GM19455 (cell line): ENCODE data around the gene ARR3.
"Not testable (repeated sequence)": the region's sequence is repeated elsewhere in the genome, so short reads cannot be mapped to it uniquely, and the experiment has no call there.

Experiments
- ATAC-seq: cut with Tn5 transposase; IDR thresholded peaks from one replicate; pipeline ENCODE4 v1.9.1; 2021; ENCODE audit not compliant: unreplicated experiment

ARR3 gene

DNA sequence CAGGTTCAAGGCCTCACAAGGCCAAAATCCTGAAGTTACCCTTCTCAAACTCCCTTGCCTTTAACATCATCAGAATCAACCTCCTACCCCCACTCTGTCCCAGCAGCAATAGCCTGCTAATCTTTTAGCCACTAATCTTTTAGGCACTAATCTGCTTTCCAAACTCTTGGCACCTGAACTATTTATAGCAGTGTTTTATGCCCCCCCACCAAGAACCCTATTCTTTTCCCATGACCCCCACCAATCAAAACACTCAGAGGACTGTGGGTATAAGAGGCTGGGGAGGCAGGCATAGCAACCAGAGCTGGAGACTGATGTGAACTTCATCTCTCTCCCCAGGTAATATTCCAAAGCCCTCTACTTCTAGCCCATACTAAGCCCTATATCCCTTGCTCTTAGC, at the start of gene ARR3:
TSS of gene ARR3 (plus strand) at position 301 of the 400 bp plus-strand sequence. CDS start 1,052 bp downstream, outside the sequence.
- no peak for ATAC-seq

DNA sequence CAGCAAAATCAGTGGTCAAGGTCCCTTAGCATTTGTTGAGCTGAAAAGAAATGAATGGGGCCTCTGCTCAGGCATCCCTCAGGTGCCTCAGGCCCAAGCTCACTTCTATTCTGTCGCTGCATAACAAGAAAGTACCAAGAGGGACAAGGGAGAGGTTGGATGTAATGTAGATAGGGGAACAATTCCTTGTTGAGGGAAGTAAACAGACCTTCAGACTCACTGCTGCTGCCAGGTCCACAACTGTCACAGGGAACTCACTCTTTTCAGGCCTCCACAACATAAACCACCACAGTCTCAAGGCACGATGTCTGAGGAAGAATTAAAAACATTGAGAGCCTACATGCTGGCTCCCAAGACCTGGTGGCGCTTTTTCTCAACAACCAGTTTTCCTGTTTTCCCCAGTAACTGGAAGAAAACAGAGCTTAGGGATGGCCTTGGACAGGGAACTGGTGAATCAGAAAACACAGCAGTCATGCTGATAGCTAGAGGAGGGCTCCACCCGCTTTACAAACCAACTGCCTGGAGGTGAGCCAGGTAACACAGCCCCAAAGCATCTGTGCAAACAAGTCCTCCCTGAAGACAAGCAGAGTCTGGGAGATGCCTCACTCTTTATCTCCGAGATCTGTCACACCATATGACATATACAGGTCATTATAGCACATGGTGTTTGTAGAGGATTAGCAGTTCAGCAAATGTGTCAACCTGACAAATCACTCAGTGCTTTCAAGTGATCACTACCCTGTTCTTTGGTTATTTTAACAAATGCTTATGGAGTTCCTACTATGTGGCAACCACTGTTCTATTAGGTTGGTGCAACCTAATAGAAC, 48.0 kb upstream of the ARR3 start:
- no peak for ATAC-seq

DNA sequence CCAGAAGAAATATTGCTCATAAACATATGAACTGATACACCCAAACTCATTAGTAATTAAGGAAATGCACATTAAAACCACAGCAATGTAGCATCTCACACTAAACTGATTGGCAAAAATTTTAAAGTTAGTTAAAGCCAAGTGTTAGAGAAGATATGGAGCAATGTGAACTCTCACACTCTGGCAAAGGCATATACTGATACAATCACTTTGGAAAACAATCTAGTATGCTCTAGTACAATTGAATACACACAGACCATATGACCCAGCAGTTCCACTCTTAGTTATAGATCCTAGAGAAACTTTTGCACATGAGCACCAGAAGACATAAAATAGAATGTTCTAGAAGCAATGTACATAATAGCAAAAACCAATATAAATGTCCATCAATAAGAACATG, 42.1 kb upstream of the ARR3 start:
- ATAC-seq: no peak

DNA sequence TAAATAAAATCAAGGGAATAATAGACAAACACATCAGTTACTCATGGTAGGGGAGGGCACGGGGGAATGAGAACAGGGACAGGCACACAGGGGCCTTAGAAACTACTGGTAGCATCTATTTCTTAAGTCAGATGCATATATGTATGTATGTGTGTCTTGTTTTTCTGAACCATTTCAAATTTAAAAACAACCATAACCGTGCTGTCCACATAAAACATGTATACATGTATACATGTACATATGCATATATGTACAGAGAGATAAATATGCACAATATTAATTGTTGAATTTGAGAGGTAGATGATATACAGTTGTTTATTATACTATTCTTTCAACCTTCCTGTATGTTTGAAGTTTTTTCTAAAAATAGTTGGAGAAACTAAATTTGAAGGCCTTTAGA, 41.4 kb upstream of the ARR3 start:
- no peak for ATAC-seq

DNA sequence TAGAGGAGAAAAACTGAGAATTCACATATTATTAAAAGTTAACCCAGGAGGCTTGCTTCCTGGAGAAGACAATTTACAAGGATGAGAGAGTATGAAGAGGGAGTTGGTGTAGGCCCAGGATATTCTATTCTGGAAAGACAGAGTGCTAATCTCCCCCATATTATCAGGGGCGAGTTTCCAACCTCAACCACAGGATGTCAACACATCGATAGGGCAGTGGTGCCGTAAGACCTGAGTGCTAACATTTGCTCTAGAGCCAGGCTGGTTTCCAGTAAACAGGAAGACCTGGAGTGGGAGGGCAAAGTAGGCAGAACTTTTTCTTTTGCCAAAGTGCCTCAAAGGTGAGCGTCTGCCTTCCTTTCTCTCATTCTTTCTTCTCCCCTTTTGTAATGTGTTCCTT, 36.5 kb upstream of the ARR3 start:
- ATAC-seq: no peak

DNA sequence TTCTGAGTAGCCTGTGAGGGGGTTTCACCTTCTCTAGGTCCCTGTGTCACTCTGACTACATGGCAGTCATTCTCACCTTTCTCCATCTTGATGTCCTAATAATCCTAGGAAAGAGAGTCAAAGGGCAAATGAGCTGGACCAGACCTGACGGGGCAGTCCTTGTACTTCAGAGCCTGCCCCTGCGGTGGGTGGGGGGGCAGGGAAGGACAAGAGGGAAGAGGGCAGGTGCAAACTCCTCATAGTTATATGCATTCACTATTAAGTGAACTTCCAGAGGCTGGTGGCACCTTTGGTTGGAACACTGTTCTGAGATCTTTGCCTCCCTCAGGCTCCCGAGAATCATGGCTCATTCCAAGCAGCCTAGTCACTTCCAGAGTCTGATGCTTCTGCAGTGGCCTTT, 33.8 kb upstream of the ARR3 start, which contains the start of gene AWAT1:
TSS of gene AWAT1 (plus strand) at position 301 of the 400 bp plus-strand sequence. CDS start at position 342, 41 bp downstream.
- ATAC-seq: no peak

DNA sequence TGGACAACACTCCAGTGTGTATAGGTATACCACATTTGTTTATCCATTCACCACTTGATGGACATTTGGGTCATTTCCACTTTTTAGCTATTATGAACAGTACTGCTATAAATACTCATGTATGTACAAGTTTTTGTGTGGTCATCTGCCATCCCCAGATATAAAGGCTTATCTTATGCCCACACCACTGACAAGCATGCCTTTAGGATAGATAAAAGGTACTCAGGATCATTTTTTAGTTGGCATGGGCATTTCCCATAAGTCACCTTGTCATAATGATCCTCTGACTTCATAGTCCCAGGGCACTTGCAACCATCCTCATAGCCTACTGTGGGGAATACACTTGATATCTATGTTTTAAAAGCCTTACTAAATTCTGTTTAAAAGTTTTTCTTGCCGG, 27.4 kb upstream of the ARR3 start:
- ATAC-seq: no peak

DNA sequence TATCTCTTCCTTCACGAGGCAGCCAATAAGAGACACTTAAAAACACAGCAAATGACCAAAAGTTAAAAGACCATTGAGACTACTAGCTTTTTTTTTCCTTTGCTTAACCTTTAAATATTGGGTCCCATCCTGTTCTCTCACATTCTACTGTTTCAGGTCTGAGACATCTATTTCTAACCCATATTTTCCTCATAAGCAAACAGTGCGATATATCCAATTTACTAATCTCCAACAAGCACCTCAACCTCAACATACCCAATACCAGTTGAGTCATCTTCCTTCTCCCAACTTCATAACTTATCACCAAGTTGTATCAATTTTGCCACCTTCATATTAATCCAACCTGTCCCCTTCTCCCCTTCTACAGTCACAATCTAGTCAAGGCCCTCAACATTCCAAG, 26.6 kb upstream of the ARR3 start:
- ATAC-seq: no peak

DNA sequence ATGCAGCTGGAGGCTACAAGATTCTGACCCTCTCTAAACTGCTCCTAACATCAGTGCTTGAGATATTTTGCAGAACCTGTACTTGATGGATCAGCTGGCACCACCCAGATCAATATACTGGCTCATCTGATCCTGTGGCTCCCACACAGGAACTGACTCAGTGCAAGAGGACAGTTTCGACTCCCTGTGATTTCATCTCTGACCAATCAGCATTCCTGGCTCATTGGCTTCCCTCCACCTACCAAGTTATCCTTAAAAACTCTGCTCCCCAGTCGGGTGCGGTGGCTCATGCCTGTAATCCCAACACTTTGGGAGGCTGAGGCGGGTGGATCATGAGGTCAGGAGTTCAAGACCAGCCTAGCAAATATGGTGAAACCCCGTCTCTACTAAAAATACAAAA, 24.5 kb upstream of the ARR3 start:
- not testable (repeated sequence) for ATAC-seq

DNA sequence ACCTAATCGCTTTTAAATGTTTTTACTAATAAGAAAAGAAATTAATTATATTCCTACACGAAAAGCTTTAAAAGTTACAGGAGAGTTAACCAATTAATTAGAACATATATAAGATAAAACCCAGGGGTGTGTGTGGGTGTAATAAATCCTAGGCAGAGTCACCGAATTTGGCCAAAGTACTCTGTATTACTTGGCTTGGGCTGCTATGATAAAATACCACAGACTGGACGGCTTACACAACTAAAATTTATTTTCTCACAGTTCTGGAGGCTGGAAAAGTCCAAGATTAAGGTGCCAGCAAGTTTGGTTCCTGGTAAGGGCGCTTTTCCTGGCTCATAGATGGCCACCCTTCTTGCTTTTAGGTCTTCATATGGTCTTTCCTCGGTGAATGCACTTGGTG, 23.3 kb upstream of the ARR3 start:
- ATAC-seq: no peak

DNA sequence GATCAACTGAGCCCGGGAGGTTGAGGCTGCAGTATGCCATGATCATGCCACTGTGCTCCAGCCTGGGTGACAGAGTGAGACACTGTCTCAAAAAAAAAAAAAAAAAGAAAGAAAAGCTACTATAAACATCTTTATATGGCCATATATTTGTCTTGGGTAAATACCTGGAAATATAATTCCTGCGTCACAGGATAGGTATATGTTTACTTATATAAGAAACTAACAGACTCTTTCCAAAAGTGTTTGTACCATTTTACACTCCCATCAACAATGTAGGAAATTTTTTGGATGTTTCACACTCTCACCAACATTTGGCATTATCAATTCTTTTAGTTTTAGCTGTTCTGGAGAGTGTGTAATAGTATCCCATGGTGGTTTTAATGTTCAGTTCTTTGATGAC, 20.9 kb upstream of the ARR3 start:
- no peak for ATAC-seq

DNA sequence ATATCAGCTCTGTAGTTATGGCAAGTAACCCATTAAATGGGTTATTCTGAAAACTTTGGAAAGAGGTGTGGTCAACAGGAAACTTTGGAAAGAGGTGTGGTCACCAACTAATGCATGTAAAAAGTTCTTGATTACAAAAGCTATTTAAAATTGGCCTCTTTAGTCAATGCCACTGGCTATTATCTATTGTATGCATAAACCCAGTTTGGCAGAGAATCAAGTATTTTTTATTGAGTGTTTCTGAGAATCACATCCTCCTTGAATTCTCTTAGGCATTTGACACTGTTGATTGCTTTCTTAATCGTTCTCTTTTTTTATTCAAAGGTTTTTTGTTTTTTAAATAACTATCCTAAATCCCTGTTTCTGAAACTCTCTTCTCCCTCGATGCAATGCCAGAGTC, 15.6 kb upstream of the ARR3 start:
- no peak for ATAC-seq

DNA sequence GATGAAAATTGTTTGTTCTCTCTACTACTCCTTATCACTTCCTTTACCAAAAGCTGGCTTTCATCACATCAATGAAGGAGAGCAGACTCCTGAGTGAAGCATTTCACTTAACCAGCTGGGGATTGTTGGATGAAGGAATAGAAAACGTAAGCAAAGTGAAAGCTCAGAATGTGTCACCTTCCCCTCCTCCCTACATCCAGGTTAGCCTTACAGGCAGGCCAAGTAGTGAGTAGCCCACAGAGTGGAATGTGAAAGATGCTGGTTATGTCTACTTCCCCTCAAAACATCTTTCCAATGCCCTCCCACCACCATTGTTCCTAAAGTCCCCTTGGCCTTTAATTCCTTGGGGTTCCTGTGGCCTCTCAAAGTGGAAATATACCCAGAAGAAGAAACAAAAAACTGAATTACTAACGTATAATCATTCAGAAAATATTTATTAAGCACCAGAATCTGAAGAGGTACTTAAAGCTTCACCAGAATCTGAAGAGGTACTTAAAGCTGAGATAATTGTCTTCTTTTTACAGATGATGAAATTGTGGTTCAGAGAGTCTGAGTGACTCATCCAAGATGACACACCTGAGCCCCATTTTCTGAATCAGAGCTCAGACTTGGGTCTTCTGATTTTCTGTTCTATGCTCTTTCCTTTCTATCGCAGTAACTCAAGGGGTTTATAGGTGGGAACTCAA, 14.6 kb upstream of the ARR3 start:
- no peak for ATAC-seq

DNA sequence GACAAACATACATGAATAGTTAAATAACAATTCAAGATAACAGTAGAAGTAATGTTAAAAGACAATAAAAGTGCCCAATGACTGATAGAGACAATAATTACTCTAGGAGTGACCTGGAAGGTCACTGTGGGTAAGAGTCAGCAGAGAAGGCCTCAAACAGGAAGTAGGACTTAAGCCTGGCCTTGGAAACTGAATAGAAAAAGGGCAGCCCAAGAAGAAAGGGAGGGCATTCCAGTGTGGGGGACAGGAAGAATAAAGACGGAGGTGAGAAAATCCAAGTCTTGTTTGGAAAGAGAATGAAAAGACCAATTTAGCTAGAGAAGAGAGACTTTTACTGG, 14.1 kb upstream of the ARR3 start:
- no peak for ATAC-seq

DNA sequence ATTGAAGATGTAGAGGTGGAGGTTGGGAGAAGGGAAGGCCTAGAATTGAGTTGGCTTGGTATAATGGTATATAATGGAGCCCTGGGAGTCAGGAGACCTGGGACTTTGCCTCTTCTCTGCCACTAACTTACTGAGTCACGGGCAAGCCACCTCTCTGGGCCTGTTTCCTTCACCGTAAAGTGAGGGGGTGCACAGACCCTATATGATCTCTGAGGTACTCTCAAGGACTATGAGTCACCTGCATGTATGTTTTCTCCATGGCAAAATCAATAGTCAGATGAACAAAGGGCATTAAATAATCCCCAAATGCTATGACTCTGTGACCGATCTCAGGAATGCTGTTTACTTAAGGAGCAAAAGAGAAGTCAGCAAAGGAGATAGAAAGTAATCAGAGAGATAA, 13.2 kb upstream of the ARR3 start:
- ATAC-seq: no peak

DNA sequence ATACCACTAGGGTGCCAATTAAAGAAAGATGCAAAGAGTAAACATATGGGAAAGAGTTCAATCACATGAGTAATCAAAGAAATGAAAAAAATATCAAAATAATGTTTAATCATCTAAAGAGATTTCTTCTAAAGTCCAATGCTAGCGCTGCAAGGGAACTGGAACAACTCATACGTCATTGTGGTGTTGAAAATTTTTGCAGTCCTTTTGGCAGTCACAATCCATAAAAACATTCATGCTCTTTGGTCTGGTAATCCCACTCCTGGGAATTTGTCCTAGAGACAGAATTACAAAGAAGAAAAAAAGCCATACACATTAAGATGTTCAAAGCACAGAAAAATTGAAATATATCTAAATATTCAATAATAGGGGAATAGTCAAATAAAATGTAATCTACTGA, 12.7 kb upstream of the ARR3 start:
- no peak for ATAC-seq

DNA sequence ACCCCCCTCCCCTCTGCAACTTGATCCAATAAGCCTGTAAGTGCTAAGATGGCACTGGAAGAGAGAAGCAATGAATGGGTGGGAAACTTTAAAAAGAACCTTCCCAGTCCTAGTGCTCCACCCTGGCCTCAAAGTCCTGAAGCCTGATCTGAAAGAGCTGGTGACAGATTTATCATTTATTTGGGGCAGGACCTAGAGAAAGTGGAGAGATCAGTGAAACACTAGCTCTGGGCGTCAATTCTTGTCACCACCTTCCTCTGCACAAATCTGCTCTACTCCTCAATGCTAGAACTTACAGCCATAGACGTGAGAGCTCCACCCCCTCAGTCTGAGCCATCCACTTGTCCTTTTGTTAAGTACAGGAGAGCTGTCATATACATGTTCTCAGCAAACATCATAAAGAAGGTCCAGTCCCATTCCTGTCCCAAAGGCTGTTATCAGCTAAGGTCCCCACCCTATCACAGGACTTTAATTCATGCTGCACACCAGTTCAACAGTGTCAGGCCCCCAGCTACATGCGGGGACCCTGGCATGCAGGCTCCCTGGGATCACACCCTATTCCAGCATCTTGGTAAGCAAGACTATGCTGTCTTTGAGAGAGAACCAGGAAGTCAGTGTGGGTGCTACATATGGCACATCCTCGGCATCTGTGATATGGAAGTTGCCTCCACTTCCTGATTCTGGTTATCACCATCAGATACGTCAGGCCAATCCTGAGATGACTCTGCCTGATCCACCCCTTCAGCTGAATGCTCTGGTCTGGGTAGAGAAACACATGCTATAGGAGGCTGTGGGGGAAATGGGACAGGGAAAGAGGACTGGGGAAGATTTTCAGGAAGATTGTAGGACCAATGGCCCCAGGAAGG, 10.5 kb upstream of the ARR3 start:
- no peak for ATAC-seq

DNA sequence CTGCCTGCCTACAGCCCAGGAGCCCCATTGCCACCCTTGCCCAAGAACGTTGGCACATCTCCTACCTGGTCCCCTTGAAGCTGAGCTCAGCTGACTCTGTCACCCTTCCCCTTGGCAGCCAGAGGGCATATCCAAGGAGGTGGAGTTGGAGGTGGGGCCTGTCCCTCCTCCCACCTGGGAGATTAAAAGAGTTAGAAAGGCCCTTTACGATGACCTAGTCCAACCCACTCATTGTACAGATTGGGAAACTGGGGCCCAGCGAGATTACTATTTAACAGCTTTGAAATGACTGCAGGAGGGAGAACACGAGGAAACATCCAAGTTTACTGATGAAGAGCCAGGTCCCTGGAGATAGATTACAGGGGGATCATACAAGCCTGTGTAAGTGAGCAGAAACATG, 8.0 kb upstream of the ARR3 start, which contains the start of gene P2RY4:
TSS of gene P2RY4 (minus strand) at position 101 of the 400 bp plus-strand sequence. CDS start 580 bp downstream, outside the sequence.
- ATAC-seq: no peak

DNA sequence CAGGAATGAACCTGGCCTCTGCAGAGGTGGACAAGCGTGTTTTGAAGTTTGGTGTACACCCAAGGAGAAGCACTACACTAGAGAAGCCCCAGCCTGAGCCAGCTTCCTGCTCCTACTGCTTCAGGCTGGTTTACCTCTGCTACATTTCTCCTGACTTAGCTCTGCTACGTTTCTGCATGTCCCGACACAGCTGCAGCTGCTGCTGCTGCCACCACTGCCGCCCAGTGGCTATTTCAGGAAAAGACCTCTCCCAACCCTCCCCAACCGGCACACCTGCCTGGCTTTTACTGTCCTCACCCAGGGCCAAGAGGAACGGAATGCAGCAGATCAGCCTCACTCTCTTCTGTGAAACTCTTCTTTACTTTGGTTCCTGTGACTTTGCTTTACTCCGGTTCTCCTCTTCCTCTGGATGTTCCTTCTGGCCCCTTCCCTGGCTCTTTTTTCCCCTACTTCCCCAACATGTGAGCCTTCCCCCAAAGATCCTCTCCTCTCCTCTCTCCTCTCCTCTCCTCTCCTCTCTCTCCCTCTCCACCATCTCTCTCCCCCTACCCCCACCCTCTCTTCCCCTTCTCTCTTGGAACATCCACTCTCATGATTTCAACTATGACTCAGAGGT, 5.1 kb upstream of the ARR3 start:
- ATAC-seq: no peak

DNA sequence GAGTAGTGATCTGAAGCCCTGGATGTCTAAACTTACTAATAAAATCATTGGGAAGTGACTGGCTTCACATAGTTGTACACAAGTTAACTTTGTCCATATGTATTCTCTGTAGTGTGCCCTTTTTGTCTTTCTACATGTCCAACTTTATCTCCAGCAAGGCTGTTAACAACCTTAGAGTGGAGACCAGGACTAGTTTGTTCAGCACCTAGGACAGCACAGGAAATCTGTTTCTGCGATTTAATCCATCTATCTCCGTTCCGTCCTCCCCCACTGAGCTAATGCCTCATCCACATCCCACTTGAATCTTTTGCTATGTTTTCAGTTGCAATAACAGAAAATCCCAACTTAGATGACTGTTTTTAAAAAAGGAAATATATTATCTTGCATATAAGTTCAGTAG, 3.4 kb upstream of the ARR3 start:
- no peak for ATAC-seq

DNA sequence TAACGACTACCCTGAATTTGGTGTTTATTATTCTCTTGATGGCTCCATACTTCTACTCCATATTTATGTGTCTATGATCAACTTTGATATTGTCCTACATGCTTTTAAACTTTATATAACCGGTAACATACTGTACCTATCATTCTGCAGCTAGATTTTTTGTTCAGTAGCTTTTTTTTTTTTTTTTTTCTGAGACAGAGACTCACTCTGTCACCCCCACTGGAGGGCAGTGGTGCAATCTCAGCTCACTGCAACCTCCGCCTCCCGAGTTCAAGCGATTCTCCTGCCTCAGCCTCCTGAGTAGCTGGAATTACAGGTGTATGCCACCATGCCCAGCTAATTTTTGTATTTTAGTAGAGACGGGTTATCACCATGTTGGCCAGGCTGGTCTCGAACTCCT, 5.9 kb downstream of the ARR3 start:
- not testable (repeated sequence) for ATAC-seq
